K562 (cell line): Measurements from ENCODE around the gene STX1B. TPM values are rescaled to one million over a fixed set of nuclear protein-coding genes. Genes with fewer than 3 reads are reported as not detected.

Experiments used
- AFF4 ChIP-seq: sonication (generic); formaldehyde crosslinking; IDR thresholded peaks from 2 replicates; pipeline ENCODE4 v1.8.0; 2023; ENCODE audit warnings: mild to moderate bottlenecking, missing genetic modification reagents
- ELF1 ChIP-seq: fragments of 200-800 bp; sonication (Bioruptor generic); IDR thresholded peaks from 2 replicates; pipeline ENCODE4 v1.6.1; 2016; ENCODE audit warnings: missing genetic modification characterization, missing compliant biosample characterization
- EP400 ChIP-seq: fragments of 450-650 bp; IDR thresholded peaks from 2 replicates; pipeline ENCODE4 v1.6.1; 2017; ENCODE audit warnings: antibody characterized with exemption, mild to moderate bottlenecking, moderate library complexity
- FIP1L1 ChIP-seq: fragments of 200-400 bp; formaldehyde crosslinking; IDR thresholded peaks from 2 replicates; pipeline ENCODE4 v1.6.1; 2018; ENCODE audit warnings: mild to moderate bottlenecking, low read depth, low read length; ENCODE audit not compliant: poor library complexity, severe bottlenecking
- FOXK1 ChIP-seq: sonication (generic); formaldehyde crosslinking; IDR thresholded peaks from 2 replicates; pipeline ENCODE4 v1.8.0; 2022; ENCODE audit warnings: missing genetic modification reagents, mild to moderate bottlenecking, borderline replicate concordance
- MTA1 ChIP-seq: fragments of 450-650 bp; IDR thresholded peaks from 2 replicates; pipeline ENCODE4 v1.6.1; 2017; ENCODE audit warnings: borderline replicate concordance
- POLR2H ChIP-seq: IDR thresholded peaks from 2 replicates; pipeline ENCODE4 v1.6.1; 2016; ENCODE audit warnings: missing genetic modification characterization, low read depth, mild to moderate bottlenecking, control low read depth, missing compliant biosample characterization, moderate library complexity
- VEZF1 ChIP-seq: fragments of 200-800 bp; sonication (Bioruptor generic); IDR thresholded peaks from 2 replicates; pipeline ENCODE4 v1.6.1; 2017; ENCODE audit warnings: missing genetic modification characterization, missing compliant biosample characterization
- ZBTB12 ChIP-seq: fragments of 250-450 bp; sonication (Bioruptor Pico); IDR thresholded peaks from 2 replicates; pipeline ENCODE4 v1.4.0; 2020
- ZBTB8A ChIP-seq: fragments of 450-650 bp; IDR thresholded peaks from 2 replicates; pipeline ENCODE4 v1.6.1; 2018; ENCODE audit warnings: mild to moderate bottlenecking, moderate library complexity; ENCODE audit not compliant: partially characterized antibody
- ZFX ChIP-seq: sonication (generic); formaldehyde crosslinking; IDR thresholded peaks from 2 replicates; pipeline ENCODE4 v1.8.0; 2022; ENCODE audit warnings: mild to moderate bottlenecking, missing genetic modification reagents, moderate library complexity
- ZNF431 ChIP-seq: sonication (generic); formaldehyde crosslinking; IDR thresholded peaks from 2 replicates; pipeline ENCODE4 v1.8.0; 2022; ENCODE audit warnings: mild to moderate bottlenecking, missing genetic modification reagents
- ZNF583 ChIP-seq: fragments of 250-450 bp; sonication (Bioruptor Pico); IDR thresholded peaks from 2 replicates; pipeline ENCODE4 v1.4.0; 2020
- ZNF740 ChIP-seq, 3 experiments: fragments of 200-800 bp in 1 of 3; sonication (Bioruptor generic) in 1 of 3; sonication (generic) in 1 of 3; formaldehyde crosslinking in 1 of 3; IDR thresholded peaks; 2 replicates each; pipeline versions ENCODE4 v1.6.1 to v1.8.0; 2016 to 2022; ENCODE audit warnings: mild to moderate bottlenecking in 2 of 3, missing compliant biosample characterization in 2 of 3, missing genetic modification characterization in 2 of 3, missing genetic modification reagents in 1 of 3
- ZZZ3 ChIP-seq: fragments of 450-650 bp; IDR thresholded peaks from 2 replicates; pipeline ENCODE4 v1.6.1; 2016; ENCODE audit warnings: antibody characterized with exemption, mild to moderate bottlenecking, moderate library complexity
- polyA plus RNA-seq, 8 experiments: library from polyadenylated mRNA; depleted of rRNA in 4 of 8; stranded (reverse) in 5 of 8; unstranded in 3 of 8; fragments of >200 nt; fragmentation: Nextera tagmentation in 2 of 8; fragmentation: Illumina TruSeq in 1 of 8; extraction: Ambion mirVana in 2 of 8; extraction: Trizol in 1 of 8; gene quantifications; 2 replicates each; pipeline versions ENCODE4 v1.2.1 to v1.2.3, GENCODE V29; 2011 to 2014; ENCODE audit warnings: inconsistent platforms in 1 of 8, missing spikeins in 1 of 8
- total RNA-seq, 7 experiments: library from RNA; depleted of rRNA in 6 of 7; stranded (reverse); fragments of >200 nt in 6 of 7; fragmentation: Illumina TruSeq in 2 of 7; extraction: Trizol in 2 of 7; gene quantifications; 2 replicates each; pipeline versions ENCODE4 v1.2.1 to v1.2.3, GENCODE V29; 2011 to 2021; ENCODE audit warnings: low replicate concordance in 1 of 7
- TF ChIP-seq, protein P1 (sequence below): fragments of 200-400 bp; formaldehyde crosslinking; IDR thresholded peaks from 2 replicates; pipeline ENCODE4 v1.6.1; 2017; ENCODE audit warnings: mild to moderate bottlenecking, low read depth, low read length, moderate library complexity

STX1B gene
- total and polyA plus RNA-seq, 9 of the 15 experiments (the other 6 are each of a cell fraction or from before 2014, with no cell fraction given) = 0.07 to 2.5 (median 0.86) TPM

DNA sequence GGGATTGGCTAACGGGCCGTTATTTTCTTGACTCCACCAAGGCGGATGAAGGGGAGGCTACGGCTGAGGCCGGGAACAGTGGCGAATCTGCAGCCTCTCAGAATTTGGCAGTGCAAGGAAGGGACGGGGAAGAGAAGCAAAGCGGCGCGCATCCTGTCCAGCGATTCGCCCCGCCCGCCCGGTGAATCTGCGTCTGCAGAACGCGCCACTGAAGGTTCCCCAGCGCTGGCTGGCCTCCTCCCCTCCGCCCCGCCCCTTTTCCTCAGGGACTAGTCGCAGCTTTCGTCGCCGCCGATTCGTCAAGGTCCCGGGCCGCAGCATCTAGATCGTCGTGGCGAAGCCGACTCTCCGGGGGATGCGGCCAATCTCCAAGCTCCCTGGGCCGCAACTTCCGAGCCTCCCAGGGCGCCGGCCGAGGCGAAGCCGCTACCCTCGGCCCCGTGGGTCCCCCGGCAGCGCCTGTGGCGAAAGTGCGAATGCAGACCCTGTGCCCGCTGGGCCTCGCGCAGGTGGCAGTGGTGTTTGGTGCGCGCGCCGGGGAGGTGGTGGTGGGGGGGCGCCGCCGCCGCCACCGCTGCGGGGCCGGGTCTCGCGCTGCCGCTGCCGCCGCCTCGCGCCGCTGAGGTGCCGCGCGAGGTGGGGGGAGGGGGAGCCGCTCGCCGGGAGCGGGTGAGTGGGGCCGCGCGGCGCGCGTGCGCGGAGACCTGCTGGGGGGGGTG lies 52.8 kb downstream of the STX1B start, which contains the start of gene SETD1A (continued):
- TF ChIP-seq VEZF1 (CRISPR knock-in tag) = peak; percentile 95
- peak; percentile 93 for TF ChIP-seq MTA1
- peak; percentile 98 for TF ChIP-seq EP400
- no peak for TF ChIP-seq ZBTB8A
- TF ChIP-seq ZNF583 (CRISPR knock-in tag) = peak; percentile 22; the same call in 1 of the 2 replicates
- no peak; the same call in 1 of the 2 replicates for TF ChIP-seq ZNF431 (CRISPR knock-in tag)
- TF ChIP-seq ZZZ3 = peak; percentile 73; the same call in 1 of the 2 replicates
- peak; percentile 99 for TF ChIP-seq ZNF740 (CRISPR knock-in tag; IDR thresholded peaks at IDR 0.05)
- TF ChIP-seq ZNF740 (tag; IDR thresholded peaks at IDR 0.05) = peak in 1 of 2 experiments; percentile 99; a peak in 2 of 4 replicates
- peak; percentile 82 for TF ChIP-seq ZFX (CRISPR knock-in tag)
- TF ChIP-seq ELF1 = peak; percentile 68
- TF ChIP-seq FIP1L1 = peak; percentile 80
- TF ChIP-seq ZBTB12 (CRISPR knock-in tag) = peak; percentile 77
- TF ChIP-seq AFF4 (CRISPR knock-in tag) = 0 out of 2 replicates have a peak, but pooled peaks have one; percentile 78
- 0 out of 2 replicates have a peak, but pooled peaks have one; percentile 7 for TF ChIP-seq POLR2H (tag)
- TF ChIP-seq, protein P1, sequence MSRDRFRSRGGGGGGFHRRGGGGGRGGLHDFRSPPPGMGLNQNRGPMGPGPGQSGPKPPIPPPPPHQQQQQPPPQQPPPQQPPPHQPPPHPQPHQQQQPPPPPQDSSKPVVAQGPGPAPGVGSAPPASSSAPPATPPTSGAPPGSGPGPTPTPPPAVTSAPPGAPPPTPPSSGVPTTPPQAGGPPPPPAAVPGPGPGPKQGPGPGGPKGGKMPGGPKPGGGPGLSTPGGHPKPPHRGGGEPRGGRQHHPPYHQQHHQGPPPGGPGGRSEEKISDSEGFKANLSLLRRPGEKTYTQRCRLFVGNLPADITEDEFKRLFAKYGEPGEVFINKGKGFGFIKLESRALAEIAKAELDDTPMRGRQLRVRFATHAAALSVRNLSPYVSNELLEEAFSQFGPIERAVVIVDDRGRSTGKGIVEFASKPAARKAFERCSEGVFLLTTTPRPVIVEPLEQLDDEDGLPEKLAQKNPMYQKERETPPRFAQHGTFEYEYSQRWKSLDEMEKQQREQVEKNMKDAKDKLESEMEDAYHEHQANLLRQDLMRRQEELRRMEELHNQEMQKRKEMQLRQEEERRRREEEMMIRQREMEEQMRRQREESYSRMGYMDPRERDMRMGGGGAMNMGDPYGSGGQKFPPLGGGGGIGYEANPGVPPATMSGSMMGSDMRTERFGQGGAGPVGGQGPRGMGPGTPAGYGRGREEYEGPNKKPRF = no peak
- TF ChIP-seq FOXK1 (CRISPR knock-in tag) = peak; percentile 11; the same call in 1 of the 2 replicates
